Measurements from ENCODE around the gene KIF20B.

- no peak for TF ChIP-seq CTCF (conservative IDR thresholded peaks at IDR 0.05; ENCODE audit: low read length)
- TF ChIP-seq EZH2phosphoT487 (IDR thresholded peaks at IDR 0.05; ENCODE audit: borderline replicate concordance, low read depth, low read length) = no peak
Observed at GRCh38 chr10:89677341-89677740, 24.0 kb upstream of the KIF20B start.

All from OCI-LY7 (cell line).